Immature natural killer cell (primary cell): ENCODE measurements around the gene TMEM87A. TPM values are rescaled to one million over a fixed set of nuclear protein-coding genes. Genes with fewer than 3 reads are reported as not detected.

Source experiments
- DNase-seq, 3 donors: peaks; one replicate each; pipeline ENCODE4 v3.0.0; 2022; ENCODE audit warnings: mixed read lengths in 1 of 3
- H3K27ac Mint-ChIP-seq, 6 donors: one replicate each; pipeline ENCODE4 v1.8.0; 2020; ENCODE audit warnings: mixed read lengths in 6 of 6, mild to moderate bottlenecking in 5 of 6, inconsistent platforms in 4 of 6, moderate library complexity in 3 of 6
- H3K27me3 Mint-ChIP-seq, 3 donors: one replicate each; pipeline ENCODE4 v1.8.0; 2020 to 2021; ENCODE audit warnings: low read depth in 3 of 3, mild to moderate bottlenecking in 3 of 3, mixed read lengths in 3 of 3, moderate library complexity in 3 of 3, inconsistent platforms in 1 of 3
- H3K36me3 Mint-ChIP-seq, 3 donors: one replicate each; pipeline ENCODE4 v1.8.0; 2020; ENCODE audit warnings: mixed read lengths in 3 of 3, inconsistent platforms in 2 of 3, mild to moderate bottlenecking in 2 of 3
- H3K4me1 Mint-ChIP-seq, 2 donors: one replicate each; pipeline ENCODE4 v1.8.0; 2020; ENCODE audit warnings: inconsistent platforms in 2 of 2, mild to moderate bottlenecking in 2 of 2, mixed read lengths in 2 of 2, moderate library complexity in 1 of 2
- H3K4me3 Mint-ChIP-seq, 5 donors: one replicate each; pipeline ENCODE4 v1.8.0; 2020; ENCODE audit warnings: mild to moderate bottlenecking in 5 of 5, mixed read lengths in 5 of 5, inconsistent platforms in 3 of 5, moderate library complexity in 3 of 5
- H3K9me3 Mint-ChIP-seq, 6 donors: one replicate each; pipeline ENCODE4 v1.8.0; 2020; ENCODE audit warnings: mild to moderate bottlenecking in 6 of 6, mixed read lengths in 6 of 6, inconsistent platforms in 4 of 6, moderate library complexity in 3 of 6
- polyA plus RNA-seq, 3 donors: library from polyadenylated mRNA; unstranded; fragments of 300-500 nt; fragmentation: Illumina TruSeq; gene quantifications; one replicate each; pipeline ENCODE4 v1.2.3, GENCODE V29; 2021

Gene TMEM87A
- polyA plus RNA-seq, 3 donors from 2014 or later = 55.5 to 93.8 (median 63.4) TPM

DNA sequence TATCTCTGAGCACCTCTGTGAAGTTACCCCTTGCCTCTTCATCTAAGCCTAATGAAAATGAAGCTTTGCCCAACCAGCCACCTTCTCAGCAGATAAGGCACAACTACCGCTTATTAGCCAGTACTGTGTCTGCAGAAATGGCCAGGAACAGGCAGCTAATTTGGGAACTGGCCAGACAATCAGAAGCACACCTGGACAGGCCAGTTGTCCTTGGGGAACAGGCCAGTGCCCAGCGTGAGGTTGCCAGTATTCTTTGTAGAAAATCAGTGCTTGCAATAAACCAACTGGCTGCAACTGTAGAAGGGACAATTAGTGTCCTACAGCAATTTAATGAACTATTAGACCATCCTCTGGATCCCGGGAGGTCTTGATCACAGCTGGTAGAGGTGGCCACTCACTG lies 10.4 kb upstream of the TMEM87A start:
- Mint-ChIP-seq H3K4me1 (no peaks in the 10 kb centered on the region), H3K27me3 (no peaks in the 10 kb centered on the region), H3K4me3 (no peak overlapping the region), H3K9me3 (no peaks in the 10 kb centered on the region), H3K27ac (no peak overlapping the region), H3K36me3 (peaks cover 0 to 16% (median 7%) of the 10 kb centered on the region in 3 donors)
- no peak for DNase-seq

- no peaks in the 10 kb centered on the region for H3K9me3 Mint-ChIP-seq
- H3K4me1 Mint-ChIP-seq = no peaks in the 10 kb centered on the region
- DNase-seq = no peak
- H3K27ac Mint-ChIP-seq = no peak overlapping the region
- peaks cover 0 to 14% (median 7%) of the 10 kb centered on the region in 3 donors for H3K36me3 Mint-ChIP-seq
- no peak overlapping the region for H3K4me3 Mint-ChIP-seq
- H3K27me3 Mint-ChIP-seq = no peaks in the 10 kb centered on the region
Observed at GRCh38 chr15:42282926-42283325, 9.7 kb upstream of the TMEM87A start.

GRCh38 chr15:42282344-42282743 lies 9.1 kb upstream of the TMEM87A start:
- Mint-ChIP-seq H3K4me3 (no peak overlapping the region), H3K27me3 (no peaks in the 10 kb centered on the region), H3K27ac (no peak overlapping the region), H3K36me3 (peaks cover 0 to 14% (median 7%) of the 10 kb centered on the region in 3 donors), H3K9me3 (no peaks in the 10 kb centered on the region), H3K4me1 (no peaks in the 10 kb centered on the region)
- DNase-seq = no peak

DNA sequence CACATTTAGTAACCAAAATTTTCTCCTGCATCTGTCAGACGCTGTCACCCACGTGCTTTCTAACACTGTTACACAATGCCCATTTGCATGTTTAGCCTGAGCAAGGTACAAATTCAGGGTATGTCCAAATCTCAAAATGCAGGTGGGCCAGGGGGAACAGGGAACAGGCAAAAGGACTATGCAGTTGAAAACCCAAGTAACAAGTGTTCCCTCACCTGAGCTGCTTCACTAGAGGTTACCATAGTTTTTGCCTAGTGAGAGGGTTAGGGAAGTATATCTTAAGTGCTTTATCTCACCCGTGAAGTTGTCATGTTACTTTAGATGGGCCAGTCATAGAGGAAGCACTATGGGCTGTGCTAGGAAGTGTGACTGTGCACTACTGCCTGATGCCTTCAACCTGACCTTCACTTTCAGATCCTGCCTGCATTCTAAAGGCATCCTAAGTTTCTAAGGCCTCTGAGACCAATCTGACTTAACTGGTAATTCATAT lies 6.0 kb upstream of the TMEM87A start:
- peaks cover 0 to 10% (median 3%) of the 10 kb centered on the region in 3 donors for H3K36me3 Mint-ChIP-seq
- H3K27me3 Mint-ChIP-seq = peaks cover 0 to under 1% (median 0%) of the 10 kb centered on the region in 3 donors
- no peak overlapping the region for H3K4me3 Mint-ChIP-seq
- no peak overlapping the region for H3K27ac Mint-ChIP-seq
- no peak for DNase-seq
- peaks cover 16 to 19% of the 10 kb centered on the region in 2 donors for H3K4me1 Mint-ChIP-seq
- no peaks in the 10 kb centered on the region for H3K9me3 Mint-ChIP-seq

DNA sequence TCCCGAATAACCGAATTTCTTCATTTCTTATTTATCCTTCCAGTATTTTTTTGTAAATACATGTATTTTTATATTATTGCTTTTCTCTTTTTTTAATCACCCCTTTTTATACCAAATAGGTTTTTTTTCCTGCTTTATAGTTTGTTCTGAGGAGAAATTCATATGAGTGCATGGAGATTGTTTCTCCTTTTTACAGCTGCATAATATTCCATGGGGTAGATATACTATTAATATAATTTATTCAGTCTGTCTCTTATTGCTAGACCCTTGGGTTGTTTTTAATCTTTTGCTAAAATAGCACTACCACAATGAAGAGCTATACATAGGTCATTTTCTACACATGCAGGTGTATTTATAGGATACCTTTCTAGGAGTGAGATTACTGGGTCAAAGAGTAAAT lies 3.5 kb upstream of the TMEM87A start:
- peaks cover 35 to 40% of the 10 kb centered on the region in 2 donors for H3K4me1 Mint-ChIP-seq
- H3K27me3 Mint-ChIP-seq = peaks cover 8 to 11% (median 10%) of the 10 kb centered on the region in 3 donors
- H3K27ac Mint-ChIP-seq = no peak overlapping the region
- DNase-seq = no peak
- H3K9me3 Mint-ChIP-seq = no peaks in the 10 kb centered on the region
- peaks cover 0 to 4% (median 3%) of the 10 kb centered on the region in 3 donors for H3K36me3 Mint-ChIP-seq
- no peak overlapping the region for H3K4me3 Mint-ChIP-seq

DNA sequence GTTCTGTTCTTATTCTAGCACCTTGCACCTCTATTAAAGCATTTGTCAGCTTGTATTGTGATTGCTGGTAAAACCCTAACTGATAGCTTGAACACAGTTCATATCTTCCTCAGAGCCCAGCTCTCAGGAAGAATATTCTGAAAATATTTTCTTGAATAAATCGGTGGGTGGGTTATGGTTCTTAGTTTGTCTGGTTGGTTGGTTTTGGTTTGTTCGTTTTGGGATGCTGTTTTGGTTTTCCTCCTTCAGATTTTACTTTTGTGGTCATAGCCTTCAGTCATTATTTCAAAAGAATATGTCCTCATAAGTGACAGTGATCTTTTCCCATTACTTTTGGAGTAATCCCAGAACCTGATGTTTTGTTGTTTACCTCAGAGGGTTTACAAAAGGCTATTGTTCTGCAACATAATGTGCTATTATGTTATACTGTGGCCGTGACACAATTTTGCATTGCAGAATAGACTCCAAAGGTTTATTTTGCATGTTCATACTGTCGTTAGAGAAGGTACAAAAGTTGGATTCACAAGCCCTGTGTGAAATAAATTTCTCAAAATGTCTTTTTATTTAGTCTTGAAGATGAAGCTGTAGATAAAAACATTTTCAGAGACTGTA lies 2.7 kb upstream of the TMEM87A start:
- Mint-ChIP-seq H3K4me1 (peaks cover 40 to 49% of the 10 kb centered on the region in 2 donors), H3K27ac (peak overlapping the region; percentile 49 to 100 (median 94)), H3K4me3 (peak overlapping the region; percentile 56 to 99 (median 88)), H3K36me3 (peaks cover 0 to 4% (median 3%) of the 10 kb centered on the region in 3 donors), H3K9me3 (no peaks in the 10 kb centered on the region), H3K27me3 (peaks cover 8 to 11% (median 10%) of the 10 kb centered on the region in 3 donors)
- no peak for DNase-seq

GRCh38 chr15:42274702-42274989 lies 1.4 kb upstream of the TMEM87A start:
- Mint-ChIP-seq H3K9me3 (no peaks in the 10 kb centered on the region), H3K4me1 (peaks cover 46 to 57% of the 10 kb centered on the region in 2 donors), H3K27me3 (peaks cover 8 to 11% (median 11%) of the 10 kb centered on the region in 3 donors), H3K36me3 (peaks cover 0 to 3% (median 0%) of the 10 kb centered on the region in 3 donors), H3K27ac (peak overlapping the region; percentile 92 to 100 (median 98)), H3K4me3 (peak overlapping the region; percentile 88 to 100 (median 99))
- DNase-seq = no peak

- Mint-ChIP-seq H3K27me3 (peaks cover 8 to 11% (median 11%) of the 10 kb centered on the region in 3 donors), H3K9me3 (no peaks in the 10 kb centered on the region), H3K4me1 (peaks cover 48 to 63% of the 10 kb centered on the region in 2 donors), H3K4me3 (peak overlapping the region; percentile 88 to 100 (median 99)), H3K27ac (peak overlapping the region; percentile 92 to 100 (median 98)), H3K36me3 (peaks cover 0 to 2% (median 0%) of the 10 kb centered on the region in 3 donors)
- DNase-seq = peak; percentile 53 to 56 (median 54)
Observed at GRCh38 chr15:42273900-42274701, 868 bp upstream of the TMEM87A start.

DNA sequence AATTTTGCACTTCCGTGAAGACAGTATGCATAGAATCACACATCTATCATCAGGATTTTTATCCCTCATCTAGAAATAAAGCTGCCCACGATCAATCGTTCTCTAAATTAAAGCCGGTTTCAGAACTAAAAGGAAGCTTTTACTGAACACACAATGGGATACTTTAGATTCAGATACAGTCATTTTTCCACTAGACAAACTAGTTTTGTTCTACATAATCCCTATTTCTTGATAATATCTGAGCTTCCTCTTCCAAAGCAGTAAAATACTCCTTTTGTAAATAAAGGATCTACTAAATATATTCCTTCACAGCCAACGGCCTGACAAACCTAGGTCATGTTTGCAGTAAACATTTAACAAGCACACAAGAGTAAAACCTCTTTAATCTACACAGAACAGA lies 2.2 kb downstream of the TMEM87A start:
- Mint-ChIP-seq H3K36me3 (peaks cover 1 to 9% (median 4%) of the 10 kb centered on the region in 3 donors), H3K27ac (peak overlapping the region in 2 of 6 donors; percentile 20 to 50), H3K9me3 (no peaks in the 10 kb centered on the region), H3K4me3 (peak overlapping the region in 3 of 5 donors; percentile 16 to 26 (median 20)), H3K4me1 (peaks cover 53 to 67% of the 10 kb centered on the region in 2 donors), H3K27me3 (peaks cover 10 to 11% (median 11%) of the 10 kb centered on the region in 3 donors)
- no peak for DNase-seq

DNA sequence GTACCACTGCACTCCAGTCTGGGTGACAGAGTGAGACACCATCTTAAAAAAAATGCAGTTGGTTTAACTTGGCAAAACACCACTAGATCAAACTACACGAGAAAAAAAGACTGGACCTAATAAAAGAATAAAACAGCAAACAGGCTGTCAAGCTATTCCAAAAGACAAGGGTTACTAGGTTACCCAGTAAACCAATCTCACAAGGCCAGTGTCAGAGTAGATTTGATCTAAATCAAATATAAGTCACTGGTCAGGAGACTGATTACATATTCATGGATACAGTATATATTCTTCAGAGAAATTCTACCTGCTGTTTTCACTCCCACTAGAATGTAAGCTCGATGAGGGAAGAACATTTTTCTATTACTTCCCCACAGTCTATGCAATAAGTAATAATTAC lies 2.7 kb downstream of the TMEM87A start:
- Mint-ChIP-seq H3K27ac (no peak overlapping the region), H3K4me3 (no peak overlapping the region), H3K36me3 (peaks cover 6 to 13% (median 8%) of the 10 kb centered on the region in 3 donors), H3K4me1 (peaks cover 49 to 67% of the 10 kb centered on the region in 2 donors), H3K27me3 (peaks cover 10 to 11% (median 11%) of the 10 kb centered on the region in 3 donors), H3K9me3 (no peaks in the 10 kb centered on the region)
- DNase-seq = no peak

DNA sequence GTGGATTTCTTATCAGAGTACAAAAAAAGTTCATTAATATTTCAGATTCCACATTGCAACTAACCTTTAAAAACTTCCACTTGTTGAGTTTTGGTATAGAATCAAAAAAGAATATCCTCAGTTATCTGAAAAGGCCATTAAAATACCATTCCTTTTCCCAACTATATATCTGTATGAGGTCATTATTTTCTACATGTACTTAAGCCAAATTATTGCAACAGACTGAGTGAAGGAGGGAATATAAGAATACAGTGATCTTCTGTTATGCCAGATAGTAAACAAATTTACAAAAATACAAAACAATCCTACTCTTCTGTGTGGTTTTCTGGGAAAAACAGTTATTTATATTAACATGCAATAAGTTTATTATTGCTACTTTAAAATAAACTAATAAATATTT lies 5.9 kb downstream of the TMEM87A start:
- H3K4me3 Mint-ChIP-seq = no peak overlapping the region
- DNase-seq = no peak
- H3K36me3 Mint-ChIP-seq = peaks cover 19 to 40% (median 31%) of the 10 kb centered on the region in 3 donors
- H3K9me3 Mint-ChIP-seq = no peaks in the 10 kb centered on the region
- H3K27ac Mint-ChIP-seq = no peak overlapping the region
- peaks cover 21 to 48% of the 10 kb centered on the region in 2 donors for H3K4me1 Mint-ChIP-seq
- peaks cover under 1 to 2% (median 1%) of the 10 kb centered on the region in 3 donors for H3K27me3 Mint-ChIP-seq

DNA sequence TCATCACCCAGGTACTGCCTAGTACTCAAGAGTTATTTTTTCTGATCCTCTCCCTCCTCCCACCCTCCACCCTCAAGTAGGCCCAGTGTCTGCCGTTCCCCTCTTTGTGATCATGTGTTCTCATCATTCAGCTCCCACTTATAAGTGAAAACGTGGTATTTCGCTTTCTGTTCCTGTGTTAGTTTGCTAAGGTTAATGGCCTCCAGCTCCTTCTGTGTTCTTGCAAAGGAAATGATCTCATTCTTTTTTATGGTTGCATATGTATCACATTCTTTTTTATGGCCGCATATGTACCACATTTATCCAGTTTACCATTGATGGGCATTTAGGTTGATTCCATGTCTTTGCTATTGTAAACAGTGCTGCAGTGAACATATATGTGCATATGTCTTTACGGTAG lies 8.4 kb downstream of the TMEM87A start:
- Mint-ChIP-seq H3K36me3 (peaks cover 29 to 55% (median 35%) of the 10 kb centered on the region in 3 donors), H3K9me3 (no peaks in the 10 kb centered on the region), H3K4me1 (peaks cover 7 to 25% of the 10 kb centered on the region in 2 donors), H3K27ac (no peak overlapping the region), H3K4me3 (no peak overlapping the region), H3K27me3 (peaks cover under 1 to 2% (median 2%) of the 10 kb centered on the region in 3 donors)
- DNase-seq = no peak

DNA sequence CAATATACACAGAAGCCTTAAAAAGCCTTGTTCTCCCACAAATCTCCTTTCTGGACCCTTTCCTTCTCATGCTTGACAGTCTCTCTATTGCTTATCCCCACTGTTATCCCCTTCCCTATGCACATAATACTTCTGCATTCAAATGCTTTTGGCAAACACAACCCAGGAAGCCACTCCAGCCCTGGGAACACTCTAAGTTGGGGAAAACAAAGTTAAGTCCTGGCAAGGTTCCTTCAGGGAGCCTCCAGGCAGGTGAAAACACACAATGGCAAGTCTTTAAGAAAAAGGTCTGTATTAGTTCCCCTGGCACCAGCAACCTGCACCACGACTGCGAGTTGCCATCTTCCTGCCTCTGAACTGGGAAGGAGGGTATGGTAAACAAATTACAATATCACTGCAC lies 19.9 kb downstream of the TMEM87A start:
- no peak for DNase-seq
- peaks cover 0 to 7% (median 2%) of the 10 kb centered on the region in 3 donors for H3K27me3 Mint-ChIP-seq
- no peak overlapping the region for H3K27ac Mint-ChIP-seq
- peaks cover 0 to 19% of the 10 kb centered on the region in 2 donors for H3K4me1 Mint-ChIP-seq
- peaks cover 24 to 33% (median 25%) of the 10 kb centered on the region in 3 donors for H3K36me3 Mint-ChIP-seq
- H3K4me3 Mint-ChIP-seq = no peak overlapping the region
- no peaks in the 10 kb centered on the region for H3K9me3 Mint-ChIP-seq

- Mint-ChIP-seq H3K27ac (peak overlapping the region in 1 of 6 donors; percentile 55), H3K4me1 (peaks cover 0 to 20% of the 10 kb centered on the region in 2 donors), H3K9me3 (no peaks in the 10 kb centered on the region), H3K4me3 (no peak overlapping the region), H3K27me3 (peaks cover 0 to 1% (median 0%) of the 10 kb centered on the region in 3 donors), H3K36me3 (peaks cover 14 to 31% (median 26%) of the 10 kb centered on the region in 3 donors)
- no peak for DNase-seq
Observed at GRCh38 chr15:42240823-42241222, 32.4 kb downstream of the TMEM87A start.
